A549 (cell line): ENCODE results near the gene AP3B2. TPM values are rescaled to one million over a fixed set of nuclear protein-coding genes. Genes with fewer than 3 reads are reported as not detected.
"Not testable (repeated sequence)": the region's sequence is repeated elsewhere in the genome, so short reads cannot be mapped to it uniquely, and the experiment has no call there.

ENCODE experiments used
- ATAC-seq, 2 experiments: fragments of 200-7000 bp in 1 of 2; fragments of >200 bp in 1 of 2; cut with Nextera tagmentation in 1 of 2; cut with Tn5 transposase in 1 of 2; 3 replicates each; pipeline versions ENCODE4 v1.8.0 to v1.9.1; 2018 to 2020; ENCODE audit warnings: mild to moderate bottlenecking in 1 of 2, moderate library complexity in 1 of 2
- CTCF ChIA-PET: fragments of 300-600 bp; sonication (Branson Sonifier 250); formaldehyde crosslinking; extraction: SDS; loops from one replicate; lab custom pipeline; 2021; ENCODE audit warnings: antibody characterized with exemption, inconsistent platforms; lab: Yijun Ruan, JAX
- POLR2A ChIA-PET: fragments of 350-600 bp; formaldehyde crosslinking; extraction: SDS; loops from one replicate; lab custom pipeline; 2021; ENCODE audit warnings: antibody characterized with exemption, inconsistent platforms; lab: Yijun Ruan, JAX
- DNase-seq, 2 experiments: peaks; one replicate each; pipeline versions ENCODE4 v3.0.0 to v3.0.0-alpha.2; 2011 to 2016; ENCODE audit warnings: low read depth in 1 of 2, low spot score in 1 of 2
- FAIRE-seq: peaks from 2 replicates; lab custom pipeline; 2011; peaks lifted over from hg19 to GRCh38; lab: Jason Lieb, UNC
- H3K27ac ChIP-seq, 2 experiments: fragments of >200 bp; sonication (Bioruptor Twin); formaldehyde crosslinking; 3 replicates each; pipeline ENCODE4 v1.5.1; 2016 to 2017
- H3K4me1 ChIP-seq: fragments of >200 bp; sonication (Bioruptor Twin); formaldehyde crosslinking; 3 replicates; pipeline ENCODE4 v1.6.1; 2016
- H3K4me2 ChIP-seq: fragments of >200 bp; sonication (Bioruptor Twin); formaldehyde crosslinking; 3 replicates; pipeline ENCODE4 v1.6.1; 2016
- H3K4me3 ChIP-seq: fragments of >200 bp; sonication (Bioruptor Twin); formaldehyde crosslinking; 3 replicates; pipeline ENCODE4 v1.5.1; 2016
- H3K9me3 ChIP-seq: fragments of >200 bp; sonication (Bioruptor Twin); formaldehyde crosslinking; 3 replicates; pipeline ENCODE4 v1.6.1; 2016
- ATOH8 ChIP-seq: fragments of 250-450 bp; sonication (Bioruptor Pico); IDR thresholded peaks from 2 replicates; pipeline ENCODE4 v1.5.0; 2020; ENCODE audit warnings: low read depth, mild to moderate bottlenecking, moderate library complexity
- CTCF ChIP-seq: fragments of >200 bp; sonication (Bioruptor Twin); formaldehyde crosslinking; IDR thresholded peaks from 3 replicates; pipeline ENCODE4 v1.5.1; 2016
- ESRRA ChIP-seq: fragments of 150-350 bp; IDR thresholded peaks from 2 replicates; pipeline ENCODE4 v1.6.1; 2014; ENCODE audit warnings: mild to moderate bottlenecking, low read length, borderline replicate concordance
- HEYL ChIP-seq: fragments of 250-450 bp; sonication (Bioruptor Pico); IDR thresholded peaks from 2 replicates; pipeline ENCODE4 v1.8.0; 2021; ENCODE audit warnings: mild to moderate bottlenecking, moderate library complexity
- HOXB13 ChIP-seq: fragments of 250-450 bp; sonication (Bioruptor Pico); IDR thresholded peaks from 2 replicates; pipeline ENCODE4 v1.5.0; 2020; ENCODE audit warnings: low read depth, mild to moderate bottlenecking, moderate library complexity
- KDM5A ChIP-seq: fragments of 200-600 bp; sonication (generic); IDR thresholded peaks from 2 replicates; pipeline ENCODE4 v1.6.1; 2016; ENCODE audit warnings: antibody characterized with exemption, mild to moderate bottlenecking
- MAFK ChIP-seq: fragments of 450-650 bp; IDR thresholded peaks from 2 replicates; pipeline ENCODE4 v1.6.1; 2014; ENCODE audit not compliant: partially characterized antibody
- MYC ChIP-seq: IDR thresholded peaks from 2 replicates; pipeline ENCODE4 v1.6.1; 2012; ENCODE audit warnings: mild to moderate bottlenecking, inconsistent platforms, low read length, improper control_type of control experiment, borderline replicate concordance
- RAD21 ChIP-seq, 2 experiments: fragments of >200 bp in 1 of 2; sonication (Bioruptor Twin) in 1 of 2; formaldehyde crosslinking in 1 of 2; IDR thresholded peaks in 1 of 2; conservative IDR thresholded peaks in 1 of 2; 2 replicates in 1 of 2; 3 replicates in 1 of 2; pipeline ENCODE4 v1.6.1; 2012 to 2018; ENCODE audit warnings: inconsistent platforms in 1 of 2
- RCOR1 ChIP-seq: fragments of 150-350 bp; IDR thresholded peaks from 2 replicates; pipeline ENCODE4 v1.6.1; 2014; ENCODE audit warnings: antibody characterized with exemption, low read length, low read depth
- REST ChIP-seq: fragments of 200-600 bp; sonication (generic); IDR thresholded peaks from 2 replicates; pipeline ENCODE4 v1.6.1; 2016; ENCODE audit warnings: antibody characterized with exemption, mild to moderate bottlenecking, moderate library complexity
- TFCP2L1 ChIP-seq: fragments of 250-450 bp; sonication (Bioruptor Pico); IDR thresholded peaks from 2 replicates; pipeline ENCODE4 v1.5.0; 2021; ENCODE audit warnings: mild to moderate bottlenecking
- ZFP36 ChIP-seq: fragments of 450-650 bp; IDR thresholded peaks from 2 replicates; pipeline ENCODE4 v1.6.1; 2014; ENCODE audit warnings: borderline replicate concordance; ENCODE audit not compliant: partially characterized antibody
- ZSCAN20 ChIP-seq: fragments of 250-450 bp; sonication (Bioruptor Pico); IDR thresholded peaks from 2 replicates; pipeline ENCODE4 v1.8.0; 2022; ENCODE audit warnings: mild to moderate bottlenecking, moderate library complexity
- WGBS: methylation state at CpG from one replicate; pipeline ENCODE4 v1.1.6; 2017; ENCODE audit errors: missing lambda C conversion rate; 5-methylcytosine and 5-hydroxymethylcytosine counted together
- polyA plus RNA-seq, 4 experiments: library from polyadenylated mRNA; depleted of rRNA in 3 of 4; stranded (reverse); fragments of >200 nt; fragmentation: RNase III in 1 of 4; extraction: RNeasy Plus Mini Kit Qiagen cat#74134 plus additional on column Dnase treatment in 1 of 4; gene quantifications; 2 replicates in 3 of 4; 3 replicates in 1 of 4; pipeline ENCODE4 v1.2.3, GENCODE V29; 2011 to 2017

The AP3B2 gene
- polyA plus RNA-seq, 2 of the 4 experiments (the other 2 are of a cell fraction) = 0.32 to 0.68 TPM

GRCh38 chr15:82647045-82647834 lies 62.4 kb downstream of the AP3B2 start, which contains the start of gene CPEB1 (continued):
- TF ChIP-seq ZSCAN20 (no peak), MAFK (no peak), RAD21 (conservative IDR thresholded peaks at IDR 0.05 in 1 of 2, IDR thresholded peaks at IDR 0.05 in 1 of 2) (no peak; a peak in 1 of 5 replicates)

- ATAC-seq (no peak), DNase-seq (no peak), FAIRE-seq (no peak)
- H3K27ac ChIP-seq = peak overlapping the region; percentile 83 to 91; a peak in 5 of 6 replicates
- WGBS = 94% methylated on average over 53 of the region's 56 CpGs
- no peaks in the 10 kb centered on the region for H3K9me3 ChIP-seq
- POLR2A ChIA-PET = interaction anchor here (1.1 to 1.7 kb wide), 3 partner anchors 104 to 106 kb away, joined by 3 to 19 read pairs (median 5); partner anchors contain the start of gene RPS17
- peaks cover 6% of the 10 kb centered on the region; the same call in 2 of the 3 replicates for H3K4me1 ChIP-seq
- H3K4me2 ChIP-seq = peak overlapping the region; percentile 83
- H3K4me3 ChIP-seq = peak overlapping the region; percentile 71
- no peak for TF ChIP-seq HEYL
- TF ChIP-seq TFCP2L1 (CRISPR knock-in tag) = no peak
- no peak for TF ChIP-seq KDM5A
- TF ChIP-seq RCOR1 = no peak
- no peak for TF ChIP-seq ATOH8 (CRISPR knock-in tag)
- CTCF ChIA-PET = interaction anchor here (0.8 to 1.4 kb wide), 3 partner anchors 106 to 354 kb away, joined by 3 to 4 read pairs (median 3); partner anchors contain the start of gene RPS17
Measured at GRCh38 chr15:82646250-82647044, 63.2 kb downstream of the AP3B2 start.

- H3K4me1 ChIP-seq, H3K4me3 ChIP-seq, H3K9me3 ChIP-seq, ATAC-seq, H3K27ac ChIP-seq, DNase-seq, H3K4me2 ChIP-seq, FAIRE-seq: not testable (repeated sequence)
- 86% methylated on average over 34 of the region's 34 CpGs for WGBS
- ChIA-PET CTCF (interaction anchor here (0.8 to 1.1 kb wide), 2 partner anchors 13 to 343 kb away, joined by 3 read pairs; no protein-coding TSS in a partner anchor), POLR2A (interaction anchor here (1.1 kb wide), 1 partner anchor 105 kb away, joined by 3 read pairs; the partner anchor contains the start of gene RPS17)
Measured at GRCh38 chr15:82644967-82645852, 64.5 kb downstream of the AP3B2 start.

GRCh38 chr15:82643992-82644391 lies 65.7 kb downstream of the AP3B2 start:
- Histone ChIP-seq H3K4me1 (peaks cover 6% of the 10 kb centered on the region; the same call in 2 of the 3 replicates), H3K9me3 (no peaks in the 10 kb centered on the region), H3K4me3 (no peak overlapping the region), H3K27ac (no peak overlapping the region), H3K4me2 (no peak overlapping the region)
- CTCF ChIA-PET = interaction anchor here (0.7 to 1.5 kb wide), 3 partner anchors 10 to 20 kb away, joined by 3 to 4 read pairs (median 4); no protein-coding TSS in a partner anchor
- TF ChIP-seq ESRRA = no peak
- ATAC-seq = no peak
- no peak for DNase-seq
- POLR2A ChIA-PET = no interaction called here
- no peak for FAIRE-seq
- 69% methylated on average over 3 of the region's 3 CpGs for WGBS

- no peak for ATAC-seq
- CTCF ChIA-PET = interaction anchor here (0.8 to 1.5 kb wide), 2 partner anchors 19 to 358 kb away, joined by 3 to 4 read pairs; no protein-coding TSS in a partner anchor
- Histone ChIP-seq H3K9me3 (no peaks in the 10 kb centered on the region), H3K4me1 (peaks cover 6% of the 10 kb centered on the region; the same call in 2 of the 3 replicates), H3K4me2 (no peak overlapping the region), H3K27ac (no peak overlapping the region), H3K4me3 (no peak overlapping the region)
- DNase-seq = no peak
- no peak for FAIRE-seq
- WGBS = 52% methylated on average over 3 of the region's 3 CpGs
- POLR2A ChIA-PET = no interaction called here
- TF ChIP-seq REST (no peak), CTCF (no peak), ZFP36 (no peak), HOXB13 (CRISPR knock-in tag) (no peak), MYC (no peak)
Measured at GRCh38 chr15:82642656-82643055, 67.0 kb downstream of the AP3B2 start.
